Neutrophil (primary cell): ENCODE data around the gene MTX3.

Source experiments
- H3K27ac ChIP-seq: fragments of 200-600 bp; sonication (generic); 2 replicates; pipeline ENCODE4 v1.5.1; 2016; ENCODE audit warnings: mild to moderate bottlenecking, moderate library complexity
- H3K27me3 ChIP-seq: fragments of 200-600 bp; sonication (generic); 2 replicates; pipeline ENCODE4 v1.6.0; 2016; ENCODE audit warnings: mild to moderate bottlenecking
- H3K36me3 ChIP-seq: fragments of 200-600 bp; sonication (generic); 2 replicates; pipeline ENCODE4 v1.5.1; 2017
- H3K4me1 ChIP-seq, 2 experiments: fragments of 200-600 bp in 1 of 2; sonication (generic) in 1 of 2; 1 replicate in 1 of 2; 2 replicates in 1 of 2; pipeline versions ENCODE4 v1.5.1 to v1.6.1; 2013 to 2016; ENCODE audit warnings: low read depth in 1 of 2, low read length in 1 of 2, mild to moderate bottlenecking in 1 of 2, moderate library complexity in 1 of 2; ENCODE audit not compliant: control insufficient read depth in 1 of 2, insufficient read depth in 1 of 2
- H3K4me3 ChIP-seq, 2 experiments: fragments of 200-600 bp in 1 of 2; sonication (generic) in 1 of 2; 1 replicate in 1 of 2; 2 replicates in 1 of 2; pipeline ENCODE4 v1.5.1; 2013 to 2016; ENCODE audit warnings: low read depth in 1 of 2, low read length in 1 of 2, mild to moderate bottlenecking in 1 of 2, moderate library complexity in 1 of 2
- H3K9me3 ChIP-seq: fragments of 200-600 bp; sonication (generic); 2 replicates; pipeline ENCODE4 v1.5.1; 2016
- CTCF ChIP-seq: fragments of 200-600 bp; sonication (generic); IDR thresholded peaks from 2 replicates; pipeline ENCODE4 v1.5.1; 2016; ENCODE audit warnings: antibody characterized with exemption

MTX3 gene

GRCh38 chr5:80025069-80025468 is 34.0 kb upstream of the MTX3 start:
- no peak for TF ChIP-seq CTCF
- no peaks in the 10 kb centered on the region for H3K9me3 ChIP-seq
- peaks cover 0 to 4% of the 10 kb centered on the region in 2 experiments for H3K4me1 ChIP-seq
- H3K36me3 ChIP-seq = no peaks in the 10 kb centered on the region
- H3K27ac ChIP-seq = no peak overlapping the region
- H3K4me3 ChIP-seq = no peak overlapping the region
- no peaks in the 10 kb centered on the region for H3K27me3 ChIP-seq

GRCh38 chr5:80010754-80011392 is 19.8 kb upstream of the MTX3 start:
- no peaks in the 10 kb centered on the region for H3K9me3 ChIP-seq
- no peak overlapping the region for H3K4me3 ChIP-seq
- H3K4me1 ChIP-seq = no peaks in the 10 kb centered on the region
- no peaks in the 10 kb centered on the region for H3K27me3 ChIP-seq
- no peak overlapping the region for H3K27ac ChIP-seq
- no peaks in the 10 kb centered on the region for H3K36me3 ChIP-seq
- TF ChIP-seq CTCF = no peak

- H3K27me3 ChIP-seq = no peaks in the 10 kb centered on the region
- H3K4me1 ChIP-seq = no peaks in the 10 kb centered on the region
- no peaks in the 10 kb centered on the region for H3K36me3 ChIP-seq
- no peak for TF ChIP-seq CTCF
- no peaks in the 10 kb centered on the region for H3K9me3 ChIP-seq
- no peak overlapping the region for H3K27ac ChIP-seq
- no peak overlapping the region for H3K4me3 ChIP-seq
These were observed 18.1 kb upstream of the MTX3 start for GRCh38 chr5:80008995-80009765.

- Histone ChIP-seq H3K4me3 (no peak overlapping the region), H3K36me3 (no peaks in the 10 kb centered on the region), H3K4me1 (no peaks in the 10 kb centered on the region), H3K27me3 (no peaks in the 10 kb centered on the region), H3K27ac (no peak overlapping the region), H3K9me3 (no peaks in the 10 kb centered on the region)
- TF ChIP-seq CTCF = no peak
These were observed 11.6 kb upstream of the MTX3 start for GRCh38 chr5:80002677-80003076.

GRCh38 chr5:79999722-80000121 is 8.7 kb upstream of the MTX3 start:
- Histone ChIP-seq H3K27me3 (no peaks in the 10 kb centered on the region), H3K4me1 (no peaks in the 10 kb centered on the region), H3K9me3 (no peaks in the 10 kb centered on the region), H3K27ac (no peak overlapping the region), H3K36me3 (no peaks in the 10 kb centered on the region), H3K4me3 (no peak overlapping the region)
- TF ChIP-seq CTCF = no peak
